Activated T-cell treated with anti-CD3 and anti-CD28 coated beads, Interleukin-2, amount 50 U/mL, for 1 hour (primary cell): Measurements from ENCODE around the gene PSORS1C2.
"Not testable (repeated sequence)": the region's sequence is repeated elsewhere in the genome, so short reads cannot be mapped to it uniquely, and the experiment has no call there.

ENCODE experiments used
- DNase-seq: peaks from one replicate; pipeline ENCODE4 v3.0.0-alpha.2; 2020

Gene PSORS1C2

GRCh38 chr6:31138982-31139381 lies at the start of gene PSORS1C2:
TSS of gene PSORS1C2 (minus strand) at chr6:31139066. CDS start at chr6:31139026, 40 bp downstream.
- no peak for DNase-seq

- DNase-seq = no peak
Observed at GRCh38 chr6:31187780-31188194, 48.9 kb upstream of the PSORS1C2 start.

- DNase-seq = no peak
Observed at GRCh38 chr6:31186052-31186734, 47.3 kb upstream of the PSORS1C2 start.

- DNase-seq = not testable (repeated sequence)
Observed at GRCh38 chr6:31185695-31186051, 46.8 kb upstream of the PSORS1C2 start.

GRCh38 chr6:31183859-31184258 lies 45.0 kb upstream of the PSORS1C2 start:
- DNase-seq = not testable (repeated sequence)

GRCh38 chr6:31183287-31183686 lies 44.4 kb upstream of the PSORS1C2 start:
- not testable (repeated sequence) for DNase-seq

- peak; percentile 60 for DNase-seq
Observed at GRCh38 chr6:31180500-31180899, 41.6 kb upstream of the PSORS1C2 start.

GRCh38 chr6:31179896-31180295 lies 41.0 kb upstream of the PSORS1C2 start:
- DNase-seq = no peak

GRCh38 chr6:31179042-31179386 lies 40.1 kb upstream of the PSORS1C2 start:
- DNase-seq = no peak

GRCh38 chr6:31178143-31179041 lies 39.5 kb upstream of the PSORS1C2 start:
- no peak for DNase-seq

GRCh38 chr6:31175971-31176370 lies 37.1 kb upstream of the PSORS1C2 start:
- no peak for DNase-seq

GRCh38 chr6:31174378-31174777 lies 35.5 kb upstream of the PSORS1C2 start:
- no peak for DNase-seq

- DNase-seq = no peak
Observed at GRCh38 chr6:31173406-31173805, 34.5 kb upstream of the PSORS1C2 start.

GRCh38 chr6:31172973-31173384 lies 34.1 kb upstream of the PSORS1C2 start:
- DNase-seq = no peak

GRCh38 chr6:31171931-31172905 lies 33.4 kb upstream of the PSORS1C2 start:
- no peak for DNase-seq

- no peak for DNase-seq
Observed at GRCh38 chr6:31170987-31171671, 32.3 kb upstream of the PSORS1C2 start.

- DNase-seq = no peak
Observed at GRCh38 chr6:31170600-31170881, 31.7 kb upstream of the PSORS1C2 start, which contains the start of gene POU5F1. TSS of gene POU5F1 (minus strand) at chr6:31170682. CDS start at chr6:31170620, 62 bp downstream.

GRCh38 chr6:31169858-31170599 lies 31.2 kb upstream of the PSORS1C2 start:
- DNase-seq = not testable (repeated sequence)

- DNase-seq = no peak
Observed at GRCh38 chr6:31169123-31169857, 30.4 kb upstream of the PSORS1C2 start.

- no peak for DNase-seq
Observed at GRCh38 chr6:31168606-31169005, 29.7 kb upstream of the PSORS1C2 start.

GRCh38 chr6:31165986-31166385 lies 27.1 kb upstream of the PSORS1C2 start:
- DNase-seq = no peak
